ENCODE results near the gene DIP2C.

DNA sequence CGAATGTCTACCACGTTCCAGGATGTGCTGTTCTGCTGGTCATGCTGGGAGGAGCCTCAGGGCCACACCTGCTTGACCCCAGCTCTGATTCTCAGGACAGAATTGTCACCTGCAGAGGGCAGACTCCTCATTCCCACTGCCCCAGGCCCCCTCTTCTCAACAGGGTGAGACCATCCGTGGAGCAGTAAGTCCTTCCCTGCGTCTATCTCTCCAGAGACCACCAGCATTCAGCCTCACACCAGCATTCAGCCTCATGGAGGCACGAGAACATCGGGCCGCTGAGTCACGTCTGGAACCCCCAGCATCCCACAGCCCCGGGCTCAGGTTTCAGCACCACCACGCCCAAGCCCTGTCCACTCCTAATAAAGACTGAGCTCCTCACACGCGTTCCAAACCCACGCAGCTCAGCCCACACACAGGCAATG, 273.4 kb downstream of the DIP2C start:
- TF ChIP-seq POLR2A (IDR thresholded peaks at IDR 0.05; ENCODE audit: low read depth, low read length) (no peak), POLR2AphosphoS5 (IDR thresholded peaks at IDR 0.05; ENCODE audit: low read depth, low read length) (no peak)

All from GM12892 (cell line).